Measurements from ENCODE around the gene SCAP. TPM values are rescaled to one million over a fixed set of nuclear protein-coding genes. Genes with fewer than 3 reads are reported as not detected.

The SCAP gene
- total RNA-seq, 1 donor from 2014 or later, result 84.3 TPM

DNA sequence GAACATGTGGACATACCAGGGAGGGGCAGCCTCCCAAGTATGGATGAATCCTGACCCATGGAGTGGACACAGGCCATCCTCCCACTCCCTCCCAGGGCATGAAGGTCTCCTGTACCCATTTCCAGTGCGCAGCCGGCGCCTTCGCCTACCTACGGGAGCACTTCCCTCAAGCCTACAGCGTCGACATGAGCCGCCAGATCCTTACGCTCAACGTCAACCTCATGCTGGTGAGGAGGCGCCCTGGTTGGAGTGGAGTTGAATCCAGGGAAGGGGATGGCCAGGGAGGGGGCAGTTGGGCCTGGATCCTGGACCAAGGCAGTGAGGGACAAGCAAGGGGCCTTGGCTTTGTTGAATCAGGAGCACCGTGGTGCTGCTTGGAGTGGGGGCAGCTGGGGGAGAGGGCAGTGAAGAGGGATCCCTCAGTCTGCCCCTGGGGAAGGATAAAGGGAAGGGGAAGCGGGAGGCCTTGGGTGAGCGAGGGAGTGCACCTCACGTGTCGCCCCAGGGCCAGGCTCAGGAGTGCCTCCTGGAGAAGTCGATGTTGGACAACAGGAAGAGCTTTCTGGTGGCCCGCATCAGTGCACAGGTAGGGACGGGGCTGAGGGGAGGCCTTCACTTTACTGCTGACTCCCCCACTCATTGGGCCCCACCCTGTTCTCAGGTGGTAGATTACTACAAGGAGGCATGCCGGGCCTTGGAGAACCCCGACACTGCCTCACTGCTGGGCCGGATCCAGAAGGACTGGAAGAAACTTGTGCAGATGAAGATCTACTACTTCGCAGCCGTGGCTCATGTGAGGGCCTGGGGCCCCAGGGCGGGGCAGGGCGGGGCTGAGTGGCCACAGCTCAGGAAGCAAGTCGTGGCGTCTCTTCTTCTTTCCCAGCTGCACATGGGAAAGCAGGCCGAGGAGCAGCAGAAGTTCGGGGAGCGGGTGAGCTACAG, 69.7 kb downstream of the SCAP start:
- H3K4me3 Mint-ChIP-seq, result no peak overlapping the region
- peaks cover 63% of the 10 kb centered on the region for H3K36me3 Mint-ChIP-seq (ENCODE audit: low read depth)
- ChIA-PET POLR2A (no interaction called here), CTCF (no interaction called here)
- intact Hi-C loops (cut with micrococcal nuclease), result no loop called here
- DNase-seq (no peak), ATAC-seq (ENCODE audit: low read depth) (no peak)
- H3K27ac Mint-ChIP-seq, result no peak overlapping the region
- no peaks in the 10 kb centered on the region for H3K9me3 Mint-ChIP-seq
- TF ChIP-seq CTCF (IDR thresholded peaks at IDR 0.05), result no peak
- H3K27me3 Mint-ChIP-seq, result no peaks in the 10 kb centered on the region
- H3K4me1 Mint-ChIP-seq, result no peaks in the 10 kb centered on the region

DNA sequence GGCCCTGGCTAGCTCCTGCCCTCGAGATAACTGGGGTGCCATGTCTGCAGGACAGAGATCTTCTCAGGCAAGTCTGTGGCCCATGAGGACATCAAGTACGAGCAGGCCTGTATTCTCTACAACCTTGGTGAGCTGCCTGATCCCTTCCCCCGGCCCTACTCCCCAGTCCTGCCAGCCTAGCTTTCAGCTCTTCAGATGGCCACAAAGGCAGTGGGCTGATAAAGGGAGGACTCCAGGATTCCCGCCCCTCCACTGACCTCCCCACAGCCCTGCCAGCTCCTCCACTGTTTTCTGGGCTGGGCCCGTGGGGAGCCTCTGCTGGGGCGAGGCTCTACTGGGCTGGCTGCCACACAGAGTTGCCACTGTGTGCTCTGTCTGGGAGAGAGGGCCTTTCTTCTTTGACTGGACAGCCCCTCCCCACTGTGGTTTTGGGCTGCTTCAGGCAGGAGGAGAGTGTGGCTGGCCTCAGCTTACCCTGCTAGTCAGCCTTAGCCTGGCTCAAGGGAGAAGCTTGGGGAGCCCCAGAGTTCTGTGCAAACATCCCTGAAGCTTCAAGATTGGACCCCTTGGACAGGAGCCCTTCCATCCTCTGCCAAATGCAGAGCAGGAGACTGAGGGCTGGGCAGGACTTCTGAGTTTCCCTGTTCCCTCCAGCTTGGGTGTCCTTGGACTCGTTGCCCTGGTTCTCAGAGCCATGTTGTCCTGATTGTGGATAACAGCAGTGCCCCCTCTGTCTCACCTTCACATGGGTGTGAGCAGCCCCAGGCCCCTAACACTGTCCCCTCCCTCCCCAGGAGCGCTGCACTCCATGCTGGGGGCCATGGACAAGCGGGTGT, 70.6 kb downstream of the SCAP start:
- ChIA-PET POLR2A (no interaction called here), CTCF (no interaction called here)
- DNase-seq (no peak), ATAC-seq (ENCODE audit: low read depth) (no peak)
- intact Hi-C loops (cut with micrococcal nuclease), result no loop called here
- H3K4me3 Mint-ChIP-seq, result no peak overlapping the region
- TF ChIP-seq CTCF (IDR thresholded peaks at IDR 0.05), result no peak
- no peaks in the 10 kb centered on the region for H3K9me3 Mint-ChIP-seq
- no peaks in the 10 kb centered on the region for H3K4me1 Mint-ChIP-seq
- no peaks in the 10 kb centered on the region for H3K27me3 Mint-ChIP-seq
- H3K36me3 Mint-ChIP-seq (ENCODE audit: low read depth), result peaks cover 66% of the 10 kb centered on the region
- H3K27ac Mint-ChIP-seq, result no peak overlapping the region

DNA sequence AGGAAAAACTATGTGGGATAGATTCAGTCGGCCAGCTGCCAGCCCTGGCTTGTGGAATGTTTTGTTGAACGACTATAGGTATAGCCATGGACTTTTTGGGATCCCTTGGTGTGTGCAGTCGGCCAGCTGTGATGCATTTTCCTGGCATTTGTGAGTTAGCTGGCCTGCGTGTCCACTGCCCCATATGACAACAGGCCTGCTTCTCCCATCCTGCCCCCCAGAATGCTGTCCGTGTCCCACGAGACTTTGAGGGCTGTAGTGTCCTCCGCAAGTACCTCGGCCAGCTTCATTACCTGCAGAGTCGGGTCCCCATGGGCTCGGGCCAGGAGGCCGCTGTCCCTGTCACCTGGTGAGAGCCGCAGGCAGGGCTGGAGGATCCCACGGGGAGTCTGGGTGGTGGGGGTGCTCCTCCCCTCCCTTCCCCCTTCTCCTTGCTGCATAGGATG, 71.3 kb downstream of the SCAP start:
- TF ChIP-seq CTCF (IDR thresholded peaks at IDR 0.05), result no peak
- intact Hi-C loops (cut with micrococcal nuclease), result no loop called here
- Mint-ChIP-seq H3K27me3 (no peaks in the 10 kb centered on the region), H3K27ac (no peak overlapping the region), H3K4me1 (no peaks in the 10 kb centered on the region), H3K36me3 (ENCODE audit: low read depth) (peaks cover 66% of the 10 kb centered on the region), H3K4me3 (no peak overlapping the region), H3K9me3 (no peaks in the 10 kb centered on the region)
- DNase-seq, result no peak
- ATAC-seq (ENCODE audit: low read depth), result no peak
- POLR2A ChIA-PET, result interaction anchor here (0.7 kb wide), 1 partner anchor 1806 kb away, joined by 5 read pairs; no protein-coding TSS in a partner anchor
- CTCF ChIA-PET, result no interaction called here

DNA sequence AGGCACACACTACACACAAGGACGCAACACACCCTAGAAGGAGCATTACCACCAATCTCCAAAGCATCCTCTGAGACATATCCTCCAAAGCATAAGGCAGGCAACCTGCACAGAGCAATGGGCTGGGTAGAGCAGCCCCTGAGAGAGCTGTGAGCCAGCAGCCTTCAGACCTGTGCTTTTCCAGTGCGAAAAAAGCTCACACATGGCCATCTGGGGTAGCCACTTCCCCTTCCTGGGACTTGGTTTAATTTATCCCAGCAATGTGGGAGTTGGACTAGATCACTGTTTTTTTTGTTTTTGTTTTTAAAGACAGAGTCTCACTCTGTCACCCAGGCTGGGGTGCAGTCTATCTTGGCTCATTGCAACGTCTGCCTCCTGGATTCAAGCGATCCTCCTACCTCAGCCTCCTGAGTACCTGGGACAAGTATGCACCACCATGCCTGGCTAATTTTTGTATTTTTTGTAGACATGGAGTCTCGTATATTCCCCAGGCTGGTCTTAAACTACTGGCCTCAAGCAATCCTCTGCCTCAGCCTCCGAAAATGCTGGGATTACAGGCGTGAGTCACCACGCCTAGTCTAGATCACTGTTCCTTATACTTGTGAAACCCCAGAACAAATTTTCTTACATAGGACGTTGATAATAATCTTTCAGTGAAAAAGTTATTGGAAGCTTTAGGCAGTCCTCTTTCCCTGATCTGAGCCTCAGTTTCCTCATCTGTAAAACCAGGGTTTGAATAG, 76.0 kb downstream of the SCAP start:
- ChIA-PET CTCF (no interaction called here), POLR2A (no interaction called here)
- ATAC-seq (ENCODE audit: low read depth) (no peak), DNase-seq (no peak)
- Mint-ChIP-seq H3K27ac (no peak overlapping the region), H3K4me1 (no peaks in the 10 kb centered on the region), H3K27me3 (no peaks in the 10 kb centered on the region), H3K9me3 (no peaks in the 10 kb centered on the region), H3K4me3 (no peak overlapping the region), H3K36me3 (ENCODE audit: low read depth) (peaks cover 61% of the 10 kb centered on the region)
- no peak for TF ChIP-seq CTCF (IDR thresholded peaks at IDR 0.05)
- intact Hi-C loops (cut with micrococcal nuclease), result no loop called here
